ENCODE data around the gene MAP1LC3A. TPM values are rescaled to one million over a fixed set of nuclear protein-coding genes. Genes with fewer than 3 reads are reported as not detected.

MAP1LC3A gene
- total RNA-seq, 1 donor from 2014 or later: 67.2 TPM

- Mint-ChIP-seq H3K4me1 (ENCODE audit: unreplicated experiment) (peaks cover 13% of the 10 kb centered on the region), H3K9me3 (ENCODE audit: unreplicated experiment) (no peaks in the 10 kb centered on the region), H3K4me3 (ENCODE audit: unreplicated experiment) (no peak overlapping the region), H3K36me3 (ENCODE audit: unreplicated experiment) (peaks cover 2% of the 10 kb centered on the region), H3K27ac (ENCODE audit: unreplicated experiment) (peak overlapping the region; percentile 60), H3K27me3 (ENCODE audit: unreplicated experiment) (no peaks in the 10 kb centered on the region)
- no peak for DNase-seq (ENCODE audit: extremely low spot score, unreplicated experiment)
- TF ChIP-seq CTCF (IDR thresholded peaks at IDR 0.05): no peak
Measured at GRCh38 chr20:34561661-34562060, 3.1 kb downstream of the MAP1LC3A start.

GRCh38 chr20:34562641-34563040 is 4.1 kb downstream of the MAP1LC3A start:
- H3K4me3 Mint-ChIP-seq (ENCODE audit: unreplicated experiment): no peak overlapping the region
- peaks cover 10% of the 10 kb centered on the region for H3K4me1 Mint-ChIP-seq (ENCODE audit: unreplicated experiment)
- no peaks in the 10 kb centered on the region for H3K9me3 Mint-ChIP-seq (ENCODE audit: unreplicated experiment)
- TF ChIP-seq CTCF (IDR thresholded peaks at IDR 0.05): peak; percentile 42
- H3K36me3 Mint-ChIP-seq (ENCODE audit: unreplicated experiment): peaks cover 2% of the 10 kb centered on the region
- H3K27ac Mint-ChIP-seq (ENCODE audit: unreplicated experiment): peak overlapping the region; percentile 19
- no peaks in the 10 kb centered on the region for H3K27me3 Mint-ChIP-seq (ENCODE audit: unreplicated experiment)
- no peak for DNase-seq (ENCODE audit: extremely low spot score, unreplicated experiment)

GRCh38 chr20:34564833-34565232 is 6.3 kb downstream of the MAP1LC3A start:
- Mint-ChIP-seq H3K27ac (ENCODE audit: unreplicated experiment) (no peak overlapping the region), H3K4me3 (ENCODE audit: unreplicated experiment) (no peak overlapping the region), H3K4me1 (ENCODE audit: unreplicated experiment) (no peaks in the 10 kb centered on the region), H3K36me3 (ENCODE audit: unreplicated experiment) (peaks cover 2% of the 10 kb centered on the region), H3K9me3 (ENCODE audit: unreplicated experiment) (no peaks in the 10 kb centered on the region), H3K27me3 (ENCODE audit: unreplicated experiment) (no peaks in the 10 kb centered on the region)
- DNase-seq (ENCODE audit: extremely low spot score, unreplicated experiment): no peak
- TF ChIP-seq CTCF (IDR thresholded peaks at IDR 0.05): no peak

GRCh38 chr20:34566978-34567891 is 8.7 kb downstream of the MAP1LC3A start:
- Mint-ChIP-seq H3K27ac (ENCODE audit: unreplicated experiment) (no peak overlapping the region), H3K9me3 (ENCODE audit: unreplicated experiment) (no peaks in the 10 kb centered on the region), H3K4me1 (ENCODE audit: unreplicated experiment) (no peaks in the 10 kb centered on the region), H3K4me3 (ENCODE audit: unreplicated experiment) (no peak overlapping the region), H3K27me3 (ENCODE audit: unreplicated experiment) (no peaks in the 10 kb centered on the region), H3K36me3 (ENCODE audit: unreplicated experiment) (peaks cover 1% of the 10 kb centered on the region)
- no peak for TF ChIP-seq CTCF (IDR thresholded peaks at IDR 0.05)
- DNase-seq (ENCODE audit: extremely low spot score, unreplicated experiment): no peak
